Right atrium auricular region (tissue), 2 donors: ENCODE results near the gene IDH3B. TPM values are rescaled to one million over a fixed set of nuclear protein-coding genes. Genes with fewer than 3 reads are reported as not detected.

Experiments
- DNase-seq: peaks from one replicate; pipeline ENCODE4 v3.0.0-alpha.2; 2019; ENCODE audit warnings: low spot score
- H3K27ac ChIP-seq, 2 donors: fragments of 200-600 bp; sonication (generic); 1 replicate in 1 of 2; 2 replicates in 1 of 2; pipeline ENCODE4 v1.5.1; 2016 to 2019
- H3K27me3 ChIP-seq, 2 donors: fragments of 200-600 bp; sonication (generic); one replicate each; pipeline versions ENCODE4 v1.5.1 to v1.6.0; 2017 to 2019
- H3K36me3 ChIP-seq: fragments of 200-600 bp; sonication (generic); one replicate; pipeline ENCODE4 v1.5.1; 2016
- H3K4me1 ChIP-seq, 2 donors: fragments of 200-600 bp; sonication (generic); one replicate each; pipeline versions ENCODE4 v1.5.1 to v1.6.0; 2017 to 2019
- H3K4me3 ChIP-seq, 2 donors: fragments of 200-600 bp; sonication (generic); 1 replicate in 1 of 2; 2 replicates in 1 of 2; pipeline ENCODE4 v1.5.1; 2017 to 2019; ENCODE audit warnings: mild to moderate bottlenecking in 1 of 2, moderate library complexity in 1 of 2
- H3K9me3 ChIP-seq, 2 donors: fragments of 200-600 bp; sonication (generic); one replicate each; pipeline ENCODE4 v1.5.1; 2019
- total RNA-seq, 2 donors: library from RNA; depleted of rRNA; stranded (reverse); fragments of >200 nt; gene quantifications; one replicate each; pipeline ENCODE4 v1.1.0, GENCODE V29; 2016
- TF ChIP-seq, protein P1 (sequence below), 2 donors: fragments of 200-600 bp; sonication (generic); IDR thresholded peaks; one replicate each; pipeline ENCODE4 v1.5.1; 2019; ENCODE audit warnings: antibody characterized with exemption in 2 of 2

IDH3B gene
- total RNA-seq, 2 donors from 2014 or later: 145 to 217 TPM

DNA sequence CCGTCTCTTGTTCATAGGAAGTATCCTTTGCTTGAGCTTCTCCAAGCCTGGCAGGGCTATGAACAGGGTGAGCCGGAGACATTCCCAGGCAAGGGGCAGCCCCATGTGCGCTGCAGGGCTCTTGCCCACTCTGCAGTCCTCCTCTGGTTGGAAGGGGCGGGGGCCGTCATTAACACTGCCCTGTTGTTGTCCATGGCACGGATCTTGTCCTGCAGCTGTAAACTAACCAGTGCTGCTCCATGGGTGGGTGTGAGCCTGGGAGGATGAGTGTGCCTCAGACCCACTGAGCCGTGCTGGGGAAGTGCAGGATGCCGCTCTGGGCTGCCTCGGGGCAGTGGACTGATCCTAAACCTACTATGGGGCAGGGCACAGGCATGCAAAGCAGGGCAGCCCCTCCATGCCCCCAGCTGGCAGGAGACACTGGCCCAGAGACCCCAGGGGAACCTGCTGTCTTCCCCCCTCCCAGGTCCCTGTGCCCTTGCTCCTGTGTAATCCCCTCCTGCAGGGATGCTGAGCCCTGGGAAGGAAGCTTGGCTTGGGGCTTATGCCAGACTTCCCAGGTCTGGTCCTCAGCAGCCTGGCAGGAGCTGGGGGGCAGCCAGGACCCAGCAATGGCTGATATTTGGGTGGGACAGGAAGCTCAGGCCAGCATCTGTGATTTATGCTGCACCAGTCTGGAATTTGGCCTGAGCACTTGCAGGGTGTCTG is 37.1 kb upstream of the IDH3B start:
- Histone ChIP-seq H3K27me3 (no peaks in the 10 kb centered on the region), H3K27ac (no peak overlapping the region), H3K9me3 (no peaks in the 10 kb centered on the region), H3K4me3 (no peak overlapping the region), H3K4me1 (no peaks in the 10 kb centered on the region), H3K36me3 (no peaks in the 10 kb centered on the region)
- TF ChIP-seq, protein P1, sequence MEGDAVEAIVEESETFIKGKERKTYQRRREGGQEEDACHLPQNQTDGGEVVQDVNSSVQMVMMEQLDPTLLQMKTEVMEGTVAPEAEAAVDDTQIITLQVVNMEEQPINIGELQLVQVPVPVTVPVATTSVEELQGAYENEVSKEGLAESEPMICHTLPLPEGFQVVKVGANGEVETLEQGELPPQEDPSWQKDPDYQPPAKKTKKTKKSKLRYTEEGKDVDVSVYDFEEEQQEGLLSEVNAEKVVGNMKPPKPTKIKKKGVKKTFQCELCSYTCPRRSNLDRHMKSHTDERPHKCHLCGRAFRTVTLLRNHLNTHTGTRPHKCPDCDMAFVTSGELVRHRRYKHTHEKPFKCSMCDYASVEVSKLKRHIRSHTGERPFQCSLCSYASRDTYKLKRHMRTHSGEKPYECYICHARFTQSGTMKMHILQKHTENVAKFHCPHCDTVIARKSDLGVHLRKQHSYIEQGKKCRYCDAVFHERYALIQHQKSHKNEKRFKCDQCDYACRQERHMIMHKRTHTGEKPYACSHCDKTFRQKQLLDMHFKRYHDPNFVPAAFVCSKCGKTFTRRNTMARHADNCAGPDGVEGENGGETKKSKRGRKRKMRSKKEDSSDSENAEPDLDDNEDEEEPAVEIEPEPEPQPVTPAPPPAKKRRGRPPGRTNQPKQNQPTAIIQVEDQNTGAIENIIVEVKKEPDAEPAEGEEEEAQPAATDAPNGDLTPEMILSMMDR (IDR thresholded peaks at IDR 0.05): no peak
- peak; percentile 46 for DNase-seq

DNA sequence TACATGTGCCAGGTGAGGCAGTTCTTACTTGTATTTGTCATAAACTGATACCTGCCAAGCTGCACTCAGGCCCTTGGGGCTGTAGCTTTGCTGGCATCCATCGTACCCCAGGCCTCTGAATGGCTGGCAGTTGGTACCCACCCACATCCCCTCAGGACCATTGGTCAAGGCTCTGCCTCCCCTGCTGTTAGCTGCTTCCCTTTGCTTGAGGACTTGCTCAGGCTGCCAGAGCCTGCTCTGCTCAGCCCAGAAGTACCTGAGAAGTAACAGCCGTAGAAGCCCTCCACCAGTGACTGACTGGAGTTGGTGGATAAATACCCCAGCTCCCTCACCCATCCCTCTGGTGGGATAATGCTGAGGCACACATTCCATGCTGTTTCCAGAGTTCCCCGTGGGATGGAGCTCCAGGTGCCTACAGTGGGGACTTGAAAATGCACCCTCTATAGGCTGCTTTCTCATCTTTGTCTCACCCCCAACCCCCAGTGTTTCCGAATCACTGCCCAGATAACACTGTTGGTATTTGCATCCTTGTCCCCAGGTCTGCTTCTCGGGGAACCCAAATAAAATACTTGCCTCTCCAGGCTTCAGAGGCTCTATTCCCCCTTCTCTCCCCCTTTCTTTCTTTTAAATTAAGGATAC is 35.9 kb upstream of the IDH3B start:
- Histone ChIP-seq H3K27me3 (no peaks in the 10 kb centered on the region), H3K4me3 (no peak overlapping the region), H3K27ac (no peak overlapping the region), H3K36me3 (no peaks in the 10 kb centered on the region), H3K4me1 (no peaks in the 10 kb centered on the region), H3K9me3 (no peaks in the 10 kb centered on the region)
- TF ChIP-seq, protein P1 (IDR thresholded peaks at IDR 0.05): no peak
- DNase-seq: peak; percentile 44

DNA sequence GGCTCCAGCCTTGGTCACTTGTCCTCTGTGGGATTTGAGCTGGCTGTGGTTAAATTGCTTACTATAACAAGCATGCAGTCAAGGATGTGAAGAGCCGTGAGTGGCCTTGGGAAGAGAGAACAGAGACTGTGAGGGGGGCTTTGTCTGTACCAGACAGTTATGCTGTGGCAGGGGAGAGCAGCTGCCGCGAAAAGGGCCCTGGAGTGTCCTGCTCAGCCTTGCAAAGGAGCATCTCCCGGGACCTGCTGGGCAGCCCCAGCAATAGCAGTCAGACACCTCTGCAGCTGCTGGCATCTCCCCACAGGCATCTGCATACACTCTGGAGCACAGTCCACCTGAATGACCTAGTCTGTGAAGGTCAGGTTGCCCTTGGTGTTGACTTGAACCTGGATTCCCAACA is 34.9 kb upstream of the IDH3B start:
- TF ChIP-seq, protein P1 (IDR thresholded peaks at IDR 0.05): no peak
- Histone ChIP-seq H3K9me3 (no peaks in the 10 kb centered on the region), H3K27ac (no peak overlapping the region), H3K36me3 (no peaks in the 10 kb centered on the region), H3K27me3 (no peaks in the 10 kb centered on the region), H3K4me3 (no peak overlapping the region), H3K4me1 (peaks cover 0 to under 1% of the 10 kb centered on the region in 2 donors)
- peak; percentile 56 for DNase-seq

DNA sequence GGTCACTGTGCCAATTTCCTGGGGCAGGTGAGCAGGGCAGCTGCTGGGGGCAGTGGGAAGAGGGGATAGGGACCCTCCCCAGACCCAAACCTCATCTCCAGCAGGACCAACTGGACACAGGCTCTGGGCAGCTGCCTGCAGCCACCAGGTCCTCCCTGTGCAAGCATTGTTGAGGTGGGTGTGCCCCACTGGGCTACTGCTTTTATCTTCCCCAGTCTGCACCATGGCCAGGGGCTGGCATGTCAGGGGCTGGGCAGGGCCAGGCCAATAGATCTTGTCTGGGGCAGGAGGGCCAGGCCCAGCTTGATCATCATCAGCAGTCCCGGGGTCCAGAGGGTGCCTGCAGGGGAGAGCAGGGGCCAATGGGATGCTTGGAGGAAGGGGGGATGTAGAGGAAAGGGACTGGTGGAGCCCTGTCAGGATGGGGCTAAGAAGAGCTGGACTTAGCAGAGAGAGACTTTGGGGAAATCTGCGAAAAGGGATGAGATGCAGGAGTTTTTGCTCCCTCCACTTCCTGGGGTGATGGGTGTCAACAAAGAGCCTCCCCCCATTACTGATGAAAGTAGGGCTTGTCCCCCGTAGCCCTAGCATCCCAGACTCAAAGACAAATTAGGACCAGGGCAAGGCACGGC is 34.3 kb upstream of the IDH3B start:
- no peak overlapping the region for H3K4me3 ChIP-seq
- no peaks in the 10 kb centered on the region for H3K27me3 ChIP-seq
- peak; percentile 28 for DNase-seq
- H3K36me3 ChIP-seq: no peaks in the 10 kb centered on the region
- no peak overlapping the region for H3K27ac ChIP-seq
- TF ChIP-seq, protein P1 (IDR thresholded peaks at IDR 0.05): no peak
- H3K4me1 ChIP-seq: peaks cover 0 to 7% of the 10 kb centered on the region in 2 donors
- no peaks in the 10 kb centered on the region for H3K9me3 ChIP-seq

DNA sequence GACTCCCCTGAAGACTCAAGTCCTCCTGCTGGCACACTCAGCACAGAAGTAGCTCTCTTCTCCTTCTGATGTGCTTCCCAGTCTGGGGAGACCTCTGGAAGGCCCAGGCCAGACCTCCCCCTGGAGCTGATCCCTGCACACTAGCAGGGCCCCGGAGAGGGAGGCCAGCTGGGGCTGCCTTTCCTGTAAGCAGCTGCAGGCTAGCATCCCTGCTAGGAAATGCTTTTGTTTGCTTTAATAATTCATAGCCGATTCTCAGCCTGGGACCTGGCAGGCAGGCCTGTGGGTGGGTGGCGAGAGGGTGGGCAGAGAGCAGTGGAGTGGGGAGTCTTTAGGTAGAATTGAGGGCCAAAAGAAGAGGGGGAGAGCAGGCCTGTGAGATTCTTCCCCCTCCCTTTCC is 33.8 kb upstream of the IDH3B start:
- no peaks in the 10 kb centered on the region for H3K9me3 ChIP-seq
- H3K27me3 ChIP-seq: no peaks in the 10 kb centered on the region
- no peak overlapping the region for H3K27ac ChIP-seq
- H3K4me1 ChIP-seq: peaks cover 0 to 7% of the 10 kb centered on the region in 2 donors
- DNase-seq: no peak
- H3K36me3 ChIP-seq: no peaks in the 10 kb centered on the region
- TF ChIP-seq, protein P1 (IDR thresholded peaks at IDR 0.05): no peak
- H3K4me3 ChIP-seq: no peak overlapping the region
